ENCODE data around the gene MLXIP.

The MLXIP gene

GRCh38 chr12:122145505-122146330 lies 67.2 kb downstream of the MLXIP start:
- no peaks in the 10 kb centered on the region for H3K79me2 ChIP-seq (ENCODE audit: control insufficient read depth, insufficient read depth, low read length)
- DNase-seq: no peak
- H4K8ac ChIP-seq (ENCODE audit: low read depth, low read length): no peak overlapping the region
- H3K4me1 ChIP-seq (ENCODE audit: control insufficient read depth, low read depth, low read length): no peaks in the 10 kb centered on the region
- no peak overlapping the region for H2AK5ac ChIP-seq (ENCODE audit: low read length)
- no peak overlapping the region for H3K4ac ChIP-seq (ENCODE audit: low read depth, low read length)
- H2BK15ac ChIP-seq (replicated peaks; ENCODE audit: low read depth): no peak overlapping the region
- H3K9ac ChIP-seq (ENCODE audit: low read length): no peak overlapping the region
- H3K4me2 ChIP-seq (ENCODE audit: low read length): no peak overlapping the region
- H3K36me3 ChIP-seq (ENCODE audit: control insufficient read depth, insufficient read depth, low read length): peaks cover 10% of the 10 kb centered on the region
- no peak overlapping the region for H3K56ac ChIP-seq (ENCODE audit: low read length)
- no peak overlapping the region for H3K18ac ChIP-seq (ENCODE audit: low read length)
- H2BK120ac ChIP-seq (ENCODE audit: low read depth, low read length): no peak overlapping the region
- WGBS (ENCODE audit: extremely low coverage, insufficient coverage, low lambda C conversion rate): no CpG with 5 or more reads among the region's 23 CpGs
- H3K4me3 ChIP-seq (ENCODE audit: low read length): no peak overlapping the region
- no peak overlapping the region for H4K5ac ChIP-seq (ENCODE audit: low read length)
- H2BK5ac ChIP-seq (ENCODE audit: low read length): no peak overlapping the region
- H3K27ac ChIP-seq (ENCODE audit: low read depth, low read length): no peak overlapping the region
- H3K79me1 ChIP-seq (ENCODE audit: low read length): no peaks in the 10 kb centered on the region
- no peak overlapping the region for H3K23ac ChIP-seq (ENCODE audit: low read length)
- no peaks in the 10 kb centered on the region for H3K27me3 ChIP-seq (ENCODE audit: insufficient read depth, low read length, poor library complexity)

GRCh38 chr12:122147514-122148290 lies 69.1 kb downstream of the MLXIP start:
- H2BK120ac ChIP-seq (ENCODE audit: low read depth, low read length): no peak overlapping the region
- no peaks in the 10 kb centered on the region for H3K27me3 ChIP-seq (ENCODE audit: insufficient read depth, low read length, poor library complexity)
- H3K27ac ChIP-seq (ENCODE audit: low read depth, low read length): no peak overlapping the region
- no peak overlapping the region for H3K4ac ChIP-seq (ENCODE audit: low read depth, low read length)
- no peak overlapping the region for H4K8ac ChIP-seq (ENCODE audit: low read depth, low read length)
- no peak overlapping the region for H2AK5ac ChIP-seq (ENCODE audit: low read length)
- no peak overlapping the region for H3K9ac ChIP-seq (ENCODE audit: low read length)
- H3K18ac ChIP-seq (ENCODE audit: low read length): no peak overlapping the region
- H3K4me2 ChIP-seq (ENCODE audit: low read length): no peak overlapping the region
- DNase-seq: no peak
- H3K4me1 ChIP-seq (ENCODE audit: control insufficient read depth, low read depth, low read length): no peaks in the 10 kb centered on the region
- H4K5ac ChIP-seq (ENCODE audit: low read length): no peak overlapping the region
- H3K36me3 ChIP-seq (ENCODE audit: control insufficient read depth, insufficient read depth, low read length): peaks cover 2% of the 10 kb centered on the region
- H3K23ac ChIP-seq (ENCODE audit: low read length): no peak overlapping the region
- H3K79me2 ChIP-seq (ENCODE audit: control insufficient read depth, insufficient read depth, low read length): no peaks in the 10 kb centered on the region
- H2BK15ac ChIP-seq (replicated peaks; ENCODE audit: low read depth): no peak overlapping the region
- no peak overlapping the region for H2BK5ac ChIP-seq (ENCODE audit: low read length)
- H3K79me1 ChIP-seq (ENCODE audit: low read length): no peaks in the 10 kb centered on the region
- no peak overlapping the region for H3K4me3 ChIP-seq (ENCODE audit: low read length)
- no CpG with 5 or more reads among the region's 21 CpGs for WGBS (ENCODE audit: extremely low coverage, insufficient coverage, low lambda C conversion rate)
- no peak overlapping the region for H3K56ac ChIP-seq (ENCODE audit: low read length)

GRCh38 chr12:122148657-122149056 lies 70.1 kb downstream of the MLXIP start:
- H3K4me1 ChIP-seq (ENCODE audit: control insufficient read depth, low read depth, low read length): no peaks in the 10 kb centered on the region
- H3K4me2 ChIP-seq (ENCODE audit: low read length): no peak overlapping the region
- H3K4me3 ChIP-seq (ENCODE audit: low read length): no peak overlapping the region
- H2BK5ac ChIP-seq (ENCODE audit: low read length): no peak overlapping the region
- no peak overlapping the region for H3K23ac ChIP-seq (ENCODE audit: low read length)
- H3K27ac ChIP-seq (ENCODE audit: low read depth, low read length): no peak overlapping the region
- no peak overlapping the region for H2BK15ac ChIP-seq (replicated peaks; ENCODE audit: low read depth)
- WGBS (ENCODE audit: extremely low coverage, insufficient coverage, low lambda C conversion rate): no CpG with 5 or more reads among the region's 6 CpGs
- DNase-seq: no peak
- H3K27me3 ChIP-seq (ENCODE audit: insufficient read depth, low read length, poor library complexity): no peaks in the 10 kb centered on the region
- no peaks in the 10 kb centered on the region for H3K79me1 ChIP-seq (ENCODE audit: low read length)
- H3K56ac ChIP-seq (ENCODE audit: low read length): no peak overlapping the region
- H2BK120ac ChIP-seq (ENCODE audit: low read depth, low read length): no peak overlapping the region
- H4K5ac ChIP-seq (ENCODE audit: low read length): no peak overlapping the region
- no peaks in the 10 kb centered on the region for H3K36me3 ChIP-seq (ENCODE audit: control insufficient read depth, insufficient read depth, low read length)
- no peak overlapping the region for H3K18ac ChIP-seq (ENCODE audit: low read length)
- H4K8ac ChIP-seq (ENCODE audit: low read depth, low read length): no peak overlapping the region
- no peak overlapping the region for H3K4ac ChIP-seq (ENCODE audit: low read depth, low read length)
- no peak overlapping the region for H2AK5ac ChIP-seq (ENCODE audit: low read length)
- no peak overlapping the region for H3K9ac ChIP-seq (ENCODE audit: low read length)
- H3K79me2 ChIP-seq (ENCODE audit: control insufficient read depth, insufficient read depth, low read length): no peaks in the 10 kb centered on the region

GRCh38 chr12:122150127-122150681 lies 71.6 kb downstream of the MLXIP start:
- no peak overlapping the region for H2BK15ac ChIP-seq (replicated peaks; ENCODE audit: low read depth)
- no peak overlapping the region for H2BK120ac ChIP-seq (ENCODE audit: low read depth, low read length)
- no peaks in the 10 kb centered on the region for H3K79me2 ChIP-seq (ENCODE audit: control insufficient read depth, insufficient read depth, low read length)
- no peak overlapping the region for H3K9ac ChIP-seq (ENCODE audit: low read length)
- H3K23ac ChIP-seq (ENCODE audit: low read length): no peak overlapping the region
- no peak overlapping the region for H2BK5ac ChIP-seq (ENCODE audit: low read length)
- no peak overlapping the region for H3K4ac ChIP-seq (ENCODE audit: low read depth, low read length)
- no peak overlapping the region for H4K5ac ChIP-seq (ENCODE audit: low read length)
- H3K4me2 ChIP-seq (ENCODE audit: low read length): no peak overlapping the region
- no peaks in the 10 kb centered on the region for H3K79me1 ChIP-seq (ENCODE audit: low read length)
- no peaks in the 10 kb centered on the region for H3K36me3 ChIP-seq (ENCODE audit: control insufficient read depth, insufficient read depth, low read length)
- no peak overlapping the region for H2AK5ac ChIP-seq (ENCODE audit: low read length)
- H3K4me1 ChIP-seq (ENCODE audit: control insufficient read depth, low read depth, low read length): no peaks in the 10 kb centered on the region
- no peak overlapping the region for H3K56ac ChIP-seq (ENCODE audit: low read length)
- H4K8ac ChIP-seq (ENCODE audit: low read depth, low read length): no peak overlapping the region
- DNase-seq: no peak
- no peak overlapping the region for H3K27ac ChIP-seq (ENCODE audit: low read depth, low read length)
- WGBS (ENCODE audit: extremely low coverage, insufficient coverage, low lambda C conversion rate): no CpG with 5 or more reads among the region's 8 CpGs
- H3K27me3 ChIP-seq (ENCODE audit: insufficient read depth, low read length, poor library complexity): no peaks in the 10 kb centered on the region
- no peak overlapping the region for H3K18ac ChIP-seq (ENCODE audit: low read length)
- H3K4me3 ChIP-seq (ENCODE audit: low read length): no peak overlapping the region

- Histone ChIP-seq H2BK5ac (ENCODE audit: low read length) (no peak overlapping the region), H2BK15ac (replicated peaks; ENCODE audit: low read depth) (no peak overlapping the region)
- no CpG with 5 or more reads among the region's 9 CpGs for WGBS (ENCODE audit: extremely low coverage, insufficient coverage, low lambda C conversion rate)
Observed at GRCh38 chr12:122152754-122153153, 74.2 kb downstream of the MLXIP start.

More at GRCh38 chr12:122152754-122153153, 74.2 kb downstream of the MLXIP start:
- Histone ChIP-seq H3K23ac (ENCODE audit: low read length) (no peak overlapping the region), H3K4me3 (ENCODE audit: low read length) (no peak overlapping the region), H3K79me1 (ENCODE audit: low read length) (no peaks in the 10 kb centered on the region), H2AK5ac (ENCODE audit: low read length) (no peak overlapping the region), H4K8ac (ENCODE audit: low read depth, low read length) (no peak overlapping the region), H3K56ac (ENCODE audit: low read length) (no peak overlapping the region), H2BK120ac (ENCODE audit: low read depth, low read length) (no peak overlapping the region), H3K4ac (ENCODE audit: low read depth, low read length) (no peak overlapping the region), H3K36me3 (ENCODE audit: control insufficient read depth, insufficient read depth, low read length) (no peaks in the 10 kb centered on the region), H3K4me2 (ENCODE audit: low read length) (no peak overlapping the region), H4K5ac (ENCODE audit: low read length) (no peak overlapping the region), H3K27me3 (ENCODE audit: insufficient read depth, low read length, poor library complexity) (no peaks in the 10 kb centered on the region), H3K4me1 (ENCODE audit: control insufficient read depth, low read depth, low read length) (no peaks in the 10 kb centered on the region), H3K18ac (ENCODE audit: low read length) (no peak overlapping the region), H3K79me2 (ENCODE audit: control insufficient read depth, insufficient read depth, low read length) (no peaks in the 10 kb centered on the region), H3K27ac (ENCODE audit: low read depth, low read length) (no peak overlapping the region), H3K9ac (ENCODE audit: low read length) (no peak overlapping the region)
- no peak for DNase-seq

Data from mesendoderm (in vitro differentiated cells).